Glomerular endothelial cell (primary cell): ENCODE results near the gene RPS6KA2. TPM values are rescaled to one million over a fixed set of nuclear protein-coding genes. Genes with fewer than 3 reads are reported as not detected.

ENCODE experiments used
- DNase-seq: peaks from one replicate; pipeline ENCODE4 v3.0.0-alpha.2; 2011; ENCODE audit warnings: low read depth, low spot score; ENCODE audit errors: extremely low read depth
- total RNA-seq: library from RNA; depleted of rRNA; stranded (reverse); fragments of >200 nt; gene quantifications from 2 replicates; pipeline ENCODE4 v1.2.3, GENCODE V29; 2015

RPS6KA2 gene
- total RNA-seq, 1 donor from 2014 or later: 249 TPM

GRCh38 chr6:166436195-166437139 is 190.6 kb downstream of the RPS6KA2 start:
- no peak for DNase-seq

DNA sequence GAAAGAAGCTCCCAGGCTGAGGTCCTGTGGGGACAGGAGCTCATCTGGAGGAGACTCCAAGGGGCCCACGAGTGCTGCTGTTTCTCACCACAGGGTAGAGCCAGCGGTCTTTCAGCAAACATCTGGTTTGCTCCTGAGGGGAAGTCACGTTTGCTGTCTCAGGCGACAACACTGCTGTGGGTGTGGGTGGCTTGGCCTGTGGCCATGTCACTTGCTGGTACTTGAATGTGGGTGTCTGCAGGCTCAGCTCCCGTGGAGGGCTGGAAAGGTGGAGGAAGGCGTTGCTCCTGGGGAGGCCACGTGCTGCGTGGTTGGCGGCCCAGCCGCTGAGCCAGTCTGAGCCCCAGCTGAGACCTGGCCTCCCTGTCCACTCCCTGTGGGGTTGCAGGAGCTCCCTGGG is 191.5 kb downstream of the RPS6KA2 start:
- DNase-seq: no peak

- DNase-seq: no peak
Observed at GRCh38 chr6:166434336-166434735, 192.7 kb downstream of the RPS6KA2 start.

DNA sequence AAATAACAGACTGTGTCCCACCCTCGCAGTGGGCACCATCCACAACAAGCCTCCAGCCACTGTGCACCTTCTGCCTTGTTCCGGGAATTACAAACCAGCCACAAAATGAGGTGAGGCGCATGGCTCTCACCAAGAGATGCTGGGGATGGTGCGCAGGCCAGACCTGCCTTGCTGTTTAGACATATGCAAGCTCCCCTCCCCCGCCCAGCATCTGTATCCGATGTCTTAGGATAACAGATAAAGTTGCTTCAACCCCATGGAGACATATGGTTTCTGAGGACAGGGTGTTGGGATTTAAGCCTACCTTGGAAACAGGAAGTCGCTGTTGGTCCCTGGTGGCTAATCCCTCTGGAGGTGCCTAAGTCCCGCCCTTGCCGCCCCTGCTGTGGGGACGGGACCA is 194.0 kb downstream of the RPS6KA2 start:
- DNase-seq: no peak

GRCh38 chr6:166430269-166430668 is 196.8 kb downstream of the RPS6KA2 start:
- no peak for DNase-seq

DNA sequence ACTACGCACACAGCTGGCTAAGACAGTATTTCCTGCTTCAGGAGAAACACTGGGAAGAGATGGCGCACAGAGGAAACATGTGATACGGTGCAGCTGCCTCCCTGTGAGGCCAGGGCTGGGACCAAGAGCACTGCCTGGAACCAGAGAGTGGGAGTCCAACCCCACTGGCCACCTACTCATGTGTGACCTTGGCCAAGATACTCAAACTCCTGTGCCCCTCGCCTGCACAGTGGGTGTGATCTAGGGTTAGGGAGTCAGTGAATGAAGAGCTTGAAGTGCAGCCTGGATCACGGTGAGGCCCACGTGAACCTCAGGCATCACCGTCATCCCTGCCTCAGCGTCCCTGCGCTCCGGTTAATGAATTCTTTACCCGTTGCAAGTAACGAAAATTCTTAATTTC is 202.6 kb downstream of the RPS6KA2 start:
- DNase-seq: no peak

DNA sequence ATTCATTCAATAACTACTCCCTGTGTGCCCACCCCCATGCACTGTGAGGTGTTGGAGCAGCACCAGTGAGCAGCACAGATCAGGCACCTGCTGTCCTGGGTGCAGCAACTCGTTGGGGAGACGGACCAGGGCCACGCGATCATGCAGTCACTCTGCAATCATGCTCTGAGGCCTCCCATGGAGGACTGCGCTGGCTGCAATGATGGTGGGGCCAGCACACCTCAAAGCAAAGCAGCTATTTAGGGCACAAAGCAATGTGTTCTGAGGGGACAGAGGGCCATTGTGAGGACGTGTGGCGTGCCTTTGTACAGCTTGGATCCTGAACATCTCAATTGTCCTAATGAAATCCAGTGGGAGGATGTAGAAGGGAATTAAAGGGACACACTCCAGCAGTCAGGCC is 203.3 kb downstream of the RPS6KA2 start:
- no peak for DNase-seq

GRCh38 chr6:166423051-166423745 is 203.9 kb downstream of the RPS6KA2 start:
- no peak for DNase-seq

DNA sequence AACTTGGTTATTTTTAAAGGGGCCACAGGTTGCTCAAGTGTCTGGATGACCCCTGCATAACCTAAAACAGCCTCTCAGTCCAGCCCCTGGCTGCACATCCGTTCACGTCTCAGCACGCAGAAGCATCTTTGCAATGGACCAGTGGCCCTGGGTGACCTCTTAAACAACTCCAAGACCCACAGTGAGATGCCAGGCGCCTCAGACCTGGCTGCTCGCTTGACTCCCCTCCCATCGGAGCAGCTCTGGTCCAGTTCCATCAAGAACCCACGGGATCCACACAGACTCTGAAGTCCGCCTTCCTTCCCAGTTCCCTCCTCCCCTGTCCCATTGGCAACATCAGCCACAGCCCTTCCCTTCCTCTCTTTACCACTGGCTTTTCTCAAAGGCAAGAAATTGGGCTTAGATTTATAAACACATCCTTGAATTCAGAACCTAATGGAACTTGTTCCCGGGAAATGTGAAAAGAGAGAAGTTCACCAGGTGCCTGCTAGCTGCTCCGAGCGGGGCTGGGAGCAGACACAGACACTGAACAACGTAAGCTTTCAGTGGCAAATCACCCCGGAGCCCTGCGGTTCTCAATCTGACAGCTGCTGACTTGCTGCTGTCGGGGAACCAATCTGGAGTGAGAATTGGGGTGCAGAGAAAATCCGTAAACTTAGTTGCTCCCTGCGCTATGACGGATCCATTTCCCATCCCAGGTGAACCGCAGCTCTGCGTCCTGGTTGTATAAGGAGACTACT is 204.7 kb downstream of the RPS6KA2 start:
- DNase-seq: no peak

DNA sequence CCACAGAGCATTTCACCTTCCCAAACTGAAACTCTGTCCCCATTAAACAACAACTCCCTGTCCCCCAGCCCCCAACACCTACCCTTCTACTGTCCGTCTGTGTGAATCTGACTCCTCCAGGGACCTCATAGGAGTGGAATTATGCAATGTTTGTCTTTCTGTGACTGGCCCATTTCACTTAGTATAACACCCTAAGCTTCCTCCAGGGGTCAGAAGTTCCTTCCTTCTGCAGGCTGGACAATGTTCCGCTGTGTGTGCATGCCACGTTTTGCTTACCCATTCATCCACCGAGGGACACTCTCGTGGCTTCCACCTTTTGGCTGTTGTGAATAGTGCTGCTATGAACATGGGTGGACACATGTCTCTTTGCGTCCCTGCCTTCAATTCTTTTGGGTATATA is 206.7 kb downstream of the RPS6KA2 start:
- no peak for DNase-seq

DNA sequence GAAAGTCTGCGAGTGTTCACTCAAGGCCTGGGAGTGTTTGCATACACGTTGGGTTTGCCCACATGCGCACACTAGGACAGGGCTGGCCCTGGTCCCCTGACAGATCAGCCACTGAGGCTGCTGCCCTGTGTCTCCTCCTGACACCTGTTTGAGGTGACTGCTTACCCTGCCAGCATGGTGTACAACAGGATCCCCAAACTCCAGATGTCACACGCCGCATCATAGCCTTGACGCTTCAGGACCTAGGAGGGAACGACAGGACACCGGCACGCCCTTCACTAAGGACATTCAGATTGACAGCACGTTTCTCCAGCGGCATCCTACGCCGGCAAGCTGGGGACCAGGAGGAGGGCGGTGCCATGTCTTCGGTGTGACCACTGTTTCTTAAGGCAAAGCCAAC is 207.3 kb downstream of the RPS6KA2 start:
- DNase-seq: no peak

DNA sequence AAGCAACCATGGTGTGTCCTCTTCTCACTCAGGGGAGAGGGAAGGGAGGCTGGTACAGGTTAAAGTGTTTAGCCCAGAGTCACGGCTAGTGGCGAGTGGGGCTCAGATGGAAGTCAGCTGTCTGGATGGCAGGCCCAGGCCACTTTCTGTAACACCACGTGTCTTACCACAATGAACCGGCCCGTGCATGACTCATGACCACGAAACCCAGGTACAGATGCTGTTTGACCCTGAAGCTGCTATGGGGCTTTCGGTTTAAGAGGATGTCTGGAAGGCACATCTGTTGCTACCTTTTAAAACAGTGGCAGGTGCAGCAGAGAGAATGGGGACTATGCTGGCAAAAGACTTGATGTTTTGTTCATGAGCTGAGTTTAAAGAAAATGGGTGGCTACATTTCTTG is 207.8 kb downstream of the RPS6KA2 start:
- no peak for DNase-seq

DNA sequence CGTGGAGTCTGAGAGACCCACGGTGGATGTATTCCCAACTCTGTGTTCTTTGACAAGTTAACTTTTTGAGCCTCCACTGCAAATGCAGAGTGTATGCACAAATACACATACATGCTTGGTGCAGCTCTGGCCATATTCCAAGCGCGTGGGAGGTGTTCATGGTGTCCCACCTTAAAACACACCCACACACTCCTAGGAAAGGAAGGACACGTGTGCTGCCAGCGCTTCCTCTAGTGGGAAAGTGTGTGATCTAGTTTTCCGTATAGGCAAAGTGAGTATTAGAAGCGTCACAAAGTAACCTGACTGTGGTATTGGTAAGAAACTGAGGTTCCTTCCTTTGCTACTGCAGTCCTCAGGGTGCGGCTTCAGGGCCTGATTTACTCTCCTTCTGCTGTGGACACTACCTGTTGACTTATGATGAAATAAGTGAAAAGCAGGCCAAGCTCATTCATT is 208.3 kb downstream of the RPS6KA2 start:
- no peak for DNase-seq

DNA sequence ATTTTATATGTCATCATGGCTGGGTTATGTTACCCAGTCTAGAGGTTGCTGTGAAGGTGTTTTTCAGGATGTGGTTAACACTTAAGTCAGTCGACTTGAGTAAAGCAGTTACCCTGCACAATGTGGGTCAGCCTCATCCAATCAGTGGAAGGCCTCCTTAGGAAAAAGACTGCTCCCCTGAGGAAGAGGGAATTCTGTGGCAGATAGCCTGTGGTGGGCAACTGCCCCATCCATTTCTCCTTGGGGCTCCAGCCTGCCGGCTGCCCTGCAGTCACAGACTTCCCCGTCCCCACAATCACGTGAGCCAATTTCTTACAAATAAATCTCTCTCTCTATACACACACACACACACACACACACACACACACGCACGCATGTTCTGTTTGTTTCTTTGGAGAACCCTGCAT is 209.8 kb downstream of the RPS6KA2 start:
- DNase-seq: no peak

GRCh38 chr6:166415833-166416347 is 211.2 kb downstream of the RPS6KA2 start:
- no peak for DNase-seq

DNA sequence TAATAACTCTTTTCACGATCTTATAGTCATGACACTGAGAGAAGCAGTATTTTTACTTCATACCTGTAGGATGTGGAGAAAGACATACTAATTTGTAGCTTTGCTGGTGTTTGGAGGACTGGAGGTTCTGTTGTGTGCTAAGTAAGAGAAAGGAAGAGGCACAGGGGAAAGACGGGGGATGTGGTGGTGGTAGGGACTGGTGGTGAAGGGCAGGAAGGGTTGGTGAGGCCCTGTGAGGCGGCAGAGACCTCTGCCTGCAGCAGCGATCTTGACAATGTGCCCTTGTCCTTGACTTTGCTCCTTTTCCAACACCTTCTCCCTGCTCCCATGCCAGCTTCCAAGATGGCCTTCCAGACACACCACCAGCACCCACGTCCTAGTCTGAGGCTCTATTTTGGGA is 211.7 kb downstream of the RPS6KA2 start:
- no peak for DNase-seq

DNA sequence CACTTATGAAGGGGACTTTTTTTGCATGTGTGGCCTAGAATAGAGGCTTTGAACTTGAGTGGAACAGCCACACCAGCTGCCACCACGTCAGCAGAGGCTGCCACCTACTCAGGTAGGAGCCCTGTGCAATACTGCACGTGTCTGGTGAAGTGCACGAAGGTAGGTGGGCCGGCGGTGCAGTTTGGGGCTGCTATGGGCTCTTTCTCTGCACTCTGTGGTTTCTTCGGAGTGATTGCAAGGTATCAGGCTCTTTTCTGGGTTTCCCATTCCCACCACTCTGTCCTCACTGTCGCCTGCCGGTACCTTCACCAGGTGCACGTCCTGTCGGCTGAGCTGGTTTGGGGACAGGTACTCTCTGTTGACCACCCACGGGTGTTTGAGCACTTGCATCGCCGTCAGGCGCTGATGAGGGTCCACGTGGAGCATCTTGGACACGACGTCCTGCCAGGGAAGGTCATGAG is 213.5 kb downstream of the RPS6KA2 start:
- DNase-seq: no peak

DNA sequence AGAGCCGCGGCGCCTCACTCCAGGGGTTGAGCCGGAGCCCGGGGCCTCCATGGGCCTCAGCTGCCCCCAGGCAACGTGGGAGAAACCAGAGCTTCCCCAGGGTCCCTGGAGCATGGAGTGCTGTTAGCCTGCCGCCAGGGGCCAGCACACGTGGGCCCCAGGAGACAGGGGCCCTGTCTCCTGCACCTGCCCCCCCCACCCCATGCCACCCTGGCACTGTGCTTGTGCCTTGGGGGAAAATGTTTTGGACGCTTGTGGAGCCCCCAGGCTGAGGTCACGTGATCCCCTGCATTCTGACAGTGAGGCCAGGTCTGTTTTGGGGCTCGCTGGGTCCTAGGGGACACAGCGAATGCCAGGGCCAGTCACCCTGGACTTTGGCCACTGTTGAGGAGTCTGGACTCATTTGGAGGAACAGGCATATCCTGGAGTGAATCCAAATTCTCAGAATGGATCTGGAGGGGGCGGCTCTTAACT is 214.1 kb downstream of the RPS6KA2 start:
- DNase-seq: no peak

DNA sequence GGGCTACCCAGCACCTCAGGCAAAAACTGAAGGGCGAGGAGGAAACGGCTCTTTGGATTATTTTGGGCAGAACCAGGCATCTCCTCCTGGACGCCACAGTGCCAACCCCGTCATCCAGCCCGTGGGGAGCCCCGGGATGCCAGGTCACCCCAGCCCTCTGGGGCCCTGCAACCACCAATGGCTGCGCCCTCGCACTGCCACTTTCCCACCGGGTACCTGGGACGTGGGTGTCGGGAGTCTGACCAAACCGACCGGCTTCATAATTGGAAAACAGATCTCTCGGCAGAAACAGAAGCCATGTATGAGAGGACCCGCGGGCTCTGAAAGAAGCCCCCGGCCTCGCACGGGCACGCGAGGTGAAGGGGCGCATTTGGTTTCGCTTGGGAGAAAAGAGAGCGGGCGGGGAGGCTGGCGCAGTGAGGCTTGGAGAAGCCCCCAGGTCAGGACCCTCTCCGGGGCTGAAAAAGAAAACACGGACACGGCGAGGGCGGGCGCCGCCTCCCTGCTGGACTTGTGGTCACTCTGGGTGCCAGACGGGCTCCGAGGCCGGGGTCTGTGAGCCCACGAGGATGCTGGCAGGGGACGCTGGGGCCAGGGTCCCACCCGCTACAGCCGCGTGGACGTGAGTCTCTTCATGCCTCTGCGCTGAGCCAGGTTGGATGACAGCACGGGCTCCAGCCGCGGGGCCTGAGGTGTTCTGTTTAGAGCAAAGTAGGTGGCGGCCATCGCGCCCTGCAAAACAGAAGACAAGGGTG is 214.7 kb downstream of the RPS6KA2 start:
- DNase-seq: no peak

DNA sequence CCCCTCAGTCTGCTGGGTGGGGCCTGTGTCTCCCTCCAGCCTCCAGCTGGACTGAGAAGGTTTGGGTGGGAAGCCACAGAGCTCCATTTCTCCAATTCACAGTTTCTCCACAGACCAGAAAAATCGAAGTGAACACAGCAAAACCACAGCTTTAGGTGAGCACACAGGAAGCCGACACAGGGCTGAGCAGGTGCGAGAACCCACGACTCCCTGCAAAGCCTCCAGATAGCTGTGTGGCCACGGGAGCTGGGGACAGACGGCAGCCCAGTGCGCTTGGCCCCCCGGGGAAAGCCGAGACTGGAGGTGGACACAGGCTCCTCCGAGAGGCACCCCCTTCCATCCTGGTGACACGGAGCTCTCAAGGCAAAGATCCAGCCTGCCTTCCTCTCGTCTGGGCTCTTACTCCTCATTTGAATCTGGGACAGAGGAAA is 215.3 kb downstream of the RPS6KA2 start:
- DNase-seq: no peak
